ENCODE measurements around the gene ATP6V0D1. TPM values are rescaled to one million over a fixed set of nuclear protein-coding genes. Genes with fewer than 3 reads are reported as not detected.

Gene ATP6V0D1
- total and polyA plus RNA-seq, 2 experiments from 2014 or later: 20.6 to 68.7 TPM

GRCh38 chr16:67428146-67428731 lies 52.7 kb downstream of the ATP6V0D1 start:
- ATAC-seq: peak; percentile 63
- DNase-seq (ENCODE audit: low spot score): peak; percentile 94
- Histone ChIP-seq H3K4me2 (peak overlapping the region; percentile 90), H3K9me2 (ENCODE audit: insufficient read depth) (no peaks in the 10 kb centered on the region), H3K27me3 (ENCODE audit: insufficient read depth) (peaks cover 23% of the 10 kb centered on the region), H3K4me1 (ENCODE audit: insufficient read depth) (peaks cover 51% of the 10 kb centered on the region), H2AFZ (no peak overlapping the region), H3F3A (replicated peaks; ENCODE audit: low read depth) (0 out of 2 replicates have a peak, but pooled peaks cover 6% of the 10 kb centered on the region), H3K36me3 (ENCODE audit: insufficient read depth) (no peaks in the 10 kb centered on the region), H4K20me1 (replicated peaks; ENCODE audit: insufficient read depth) (no peaks in the 10 kb centered on the region), H3K79me2 (replicated peaks; ENCODE audit: insufficient read depth) (no peaks in the 10 kb centered on the region), H3K4me3 (no peak overlapping the region), H3K27ac (ENCODE audit: low read depth) (no peak overlapping the region)
- no peak overlapping the region for H3K27ac Mint-ChIP-seq
- peaks cover 10% of the 10 kb centered on the region for H3K36me3 Mint-ChIP-seq (ENCODE audit: low read depth)
- H3K4me1 Mint-ChIP-seq: peaks cover 68% of the 10 kb centered on the region
- peaks cover 3% of the 10 kb centered on the region; the same call in 2 of the 3 replicates for H3K9me3 Mint-ChIP-seq
- peaks cover 42% of the 10 kb centered on the region for H3K27me3 Mint-ChIP-seq (ENCODE audit: insufficient read depth, low read depth, poor library complexity)
- H3K4me3 Mint-ChIP-seq: no peak overlapping the region; the same call in 2 of the 3 replicates
- peak; percentile 74 to 97 for TF ChIP-seq CTCF (conservative IDR thresholded peaks at IDR 0.05; ENCODE audit: low read depth in 2 of 2)
- no peak for TF ChIP-seq ZNF462 (CRISPR knock-in tag; IDR thresholded peaks at IDR 0.05)

GRCh38 chr16:67426950-67427349 lies 54.0 kb downstream of the ATP6V0D1 start:
- no peaks in the 10 kb centered on the region for H3K79me2 ChIP-seq (replicated peaks; ENCODE audit: insufficient read depth)
- 0 out of 2 replicates have a peak, but pooled peaks cover 6% of the 10 kb centered on the region for H3F3A ChIP-seq (replicated peaks; ENCODE audit: low read depth)
- peaks cover 23% of the 10 kb centered on the region for H3K27me3 ChIP-seq (ENCODE audit: insufficient read depth)
- H2AFZ ChIP-seq: no peak overlapping the region
- peaks cover 44% of the 10 kb centered on the region for H3K27me3 Mint-ChIP-seq (ENCODE audit: insufficient read depth, low read depth, poor library complexity)
- ATAC-seq (no peak), DNase-seq (ENCODE audit: low spot score) (no peak)
- peaks cover 53% of the 10 kb centered on the region for H3K4me1 ChIP-seq (ENCODE audit: insufficient read depth)
- no peaks in the 10 kb centered on the region for H4K20me1 ChIP-seq (replicated peaks; ENCODE audit: insufficient read depth)
- no peak overlapping the region for H3K4me2 ChIP-seq
- H3K4me1 Mint-ChIP-seq: peaks cover 67% of the 10 kb centered on the region
- no peaks in the 10 kb centered on the region; the same call in 2 of the 3 replicates for H3K9me3 Mint-ChIP-seq
- peaks cover 7% of the 10 kb centered on the region; the same call in 2 of the 3 replicates for H3K36me3 Mint-ChIP-seq (ENCODE audit: low read depth)
- H3K36me3 ChIP-seq (ENCODE audit: insufficient read depth): no peaks in the 10 kb centered on the region
- H3K9me2 ChIP-seq (ENCODE audit: insufficient read depth): no peaks in the 10 kb centered on the region
- H3K27ac Mint-ChIP-seq: peak overlapping the region; percentile 50; the same call in 1 of the 2 replicates
- no peak overlapping the region for H3K4me3 ChIP-seq
- H3K4me3 Mint-ChIP-seq: peak overlapping the region; percentile 2; the same call in 1 of the 3 replicates
- H3K27ac ChIP-seq (ENCODE audit: low read depth): no peak overlapping the region
- no peak for TF ChIP-seq ETS1 (IDR thresholded peaks at IDR 0.05)
- no peak for TF ChIP-seq CTCF (conservative IDR thresholded peaks at IDR 0.05; ENCODE audit: low read depth in 2 of 2)
- TF ChIP-seq CREB1 (CRISPR knock-in tag; IDR thresholded peaks at IDR 0.05; ENCODE audit: low read depth): no peak
